Mesangial cell (primary cell): ENCODE data around the gene SCP2D1. TPM values are rescaled to one million over a fixed set of nuclear protein-coding genes. Genes with fewer than 3 reads are reported as not detected.

Experiments
- total RNA-seq: library from RNA; depleted of rRNA; stranded (reverse); fragments of >200 nt; gene quantifications from 2 replicates; pipeline ENCODE4 v1.2.3, GENCODE V29; 2015

The SCP2D1 gene
- not detected in 2 replicates for total RNA-seq

DNA sequence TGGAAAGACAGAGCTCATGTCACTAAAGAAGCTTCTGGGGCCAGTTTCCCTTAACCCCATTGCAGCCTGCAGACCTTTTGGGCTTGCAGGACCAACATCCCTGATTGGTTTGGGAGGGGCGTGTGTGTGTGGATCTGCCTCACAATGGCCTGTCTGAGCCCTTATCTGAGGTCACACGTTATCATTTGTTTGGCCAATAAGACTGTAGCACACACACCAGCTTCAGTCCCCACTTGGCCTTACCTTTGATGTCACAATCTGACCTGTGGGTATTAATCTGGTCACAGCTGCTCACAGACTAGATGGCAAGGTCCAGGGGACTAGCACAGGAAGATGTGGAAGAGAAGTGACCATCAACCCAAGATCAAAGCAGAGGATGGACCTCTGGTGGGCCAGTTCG is at the start of gene SCP2D1:
Gene SCP2D1, plus strand, starts transcription at position 301 of the 400 bp plus-strand sequence. Its CDS starts 33 bp downstream, at position 334.

Other genes starting within 250 kb of the SCP2D1 start
- gene SMIM26, start 246.4 kb upstream of the SCP2D1 start, total RNA-seq = 87.3 and 137 TPM in 2 replicates
- 53.5 and 59.0 TPM in 2 replicates for gene DTD1, start 225.7 kb upstream of the SCP2D1 start, total RNA-seq